ENCODE data around the gene EPHA3.

The EPHA3 gene

DNA sequence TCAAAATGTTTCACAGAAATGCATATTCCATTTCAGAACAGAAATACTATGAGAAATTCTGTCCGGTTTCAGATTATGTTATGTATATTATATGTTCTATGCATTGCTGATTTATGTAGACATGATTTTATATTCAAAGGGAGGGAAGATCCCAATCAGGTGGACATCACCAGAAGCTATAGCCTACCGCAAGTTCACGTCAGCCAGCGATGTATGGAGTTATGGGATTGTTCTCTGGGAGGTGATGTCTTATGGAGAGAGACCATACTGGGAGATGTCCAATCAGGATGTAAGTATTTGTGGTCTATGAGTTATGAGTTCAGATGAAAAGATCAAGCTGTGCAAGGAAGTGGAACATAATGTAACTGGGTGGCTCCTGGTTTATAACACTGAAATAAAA lies 341.7 kb downstream of the EPHA3 start:
- no peak for DNase-seq (ENCODE audit: low read depth)

DNA sequence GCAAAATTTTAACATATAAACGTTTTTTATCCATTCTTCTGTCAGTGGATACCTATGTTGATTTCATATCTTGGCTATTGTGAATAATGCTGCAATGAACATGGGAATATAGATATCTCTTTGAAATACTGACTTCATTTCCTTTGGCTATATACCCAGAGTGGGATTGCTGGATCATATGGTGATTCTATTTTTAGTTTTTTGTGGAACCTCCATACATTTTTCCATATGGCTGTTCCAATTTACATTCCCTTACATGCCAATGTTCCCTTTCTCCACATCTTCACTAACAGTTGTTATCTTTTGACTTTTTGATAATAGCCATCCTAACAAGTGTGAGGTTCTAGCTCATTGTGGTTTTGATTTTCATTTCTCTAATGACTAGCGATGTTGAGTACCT lies 344.6 kb downstream of the EPHA3 start:
- DNase-seq (ENCODE audit: low read depth): no peak

DNA sequence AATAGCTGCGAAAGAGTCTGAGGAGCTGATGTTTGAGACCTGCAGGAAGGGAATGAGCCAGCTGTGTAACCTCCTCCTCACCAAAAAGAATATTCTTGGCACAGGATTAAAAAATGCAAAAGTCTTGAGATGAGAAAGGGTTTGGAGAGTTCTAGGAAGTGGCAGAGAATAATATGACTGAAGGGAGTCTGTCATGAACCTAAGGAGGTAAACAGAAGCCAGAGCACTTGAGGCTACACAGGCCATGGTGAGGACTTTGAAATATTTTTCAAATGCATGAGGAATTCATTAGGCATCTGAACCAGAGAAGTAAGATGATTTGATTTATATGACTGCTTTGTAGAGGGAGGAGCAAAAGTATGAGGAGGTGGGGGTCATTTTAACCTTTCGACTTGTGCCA lies 347.8 kb downstream of the EPHA3 start:
- DNase-seq (ENCODE audit: low read depth): no peak

DNA sequence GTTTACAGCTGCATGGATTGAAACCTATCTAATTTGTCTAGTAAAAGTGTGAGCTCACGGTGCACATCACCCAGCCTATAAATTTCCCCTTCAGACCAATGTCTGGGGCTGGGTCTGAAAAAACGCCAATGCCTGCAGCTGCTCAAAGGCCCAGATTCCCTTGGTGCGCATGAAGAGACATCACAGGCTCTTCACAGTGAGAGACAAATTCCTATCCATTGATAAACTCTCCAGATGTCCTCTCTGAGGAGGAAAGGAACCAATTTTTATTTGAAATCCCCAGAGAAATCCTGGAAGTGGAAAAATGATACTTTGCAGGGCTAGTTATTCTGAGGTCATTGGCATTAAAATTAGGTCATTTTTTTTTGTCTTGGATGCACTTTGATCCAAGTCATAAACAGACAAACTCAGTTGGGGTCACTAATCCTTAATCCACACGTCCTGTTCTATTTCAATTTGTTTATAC lies 360.5 kb downstream of the EPHA3 start:
- DNase-seq (ENCODE audit: low read depth): no peak

DNA sequence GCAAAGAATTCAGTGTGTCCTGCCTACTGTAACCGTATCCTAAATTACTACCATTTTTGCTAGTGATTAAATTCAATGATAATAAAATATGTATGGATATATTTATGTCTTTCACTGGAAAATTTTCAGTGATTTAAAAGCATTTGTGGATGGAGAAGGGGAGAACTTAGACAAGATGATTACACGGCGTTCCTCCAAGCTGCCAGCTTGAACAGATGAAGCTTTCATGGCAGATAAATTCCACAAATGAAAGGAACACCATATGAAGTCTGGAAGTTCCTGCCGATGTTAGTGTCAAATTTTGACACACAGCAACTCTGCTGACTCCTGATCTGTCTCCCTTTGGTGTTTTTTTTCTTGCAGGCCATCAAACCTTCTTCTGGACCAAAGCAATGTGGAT lies 364.7 kb downstream of the EPHA3 start:
- no peak for DNase-seq (ENCODE audit: low read depth)

DNA sequence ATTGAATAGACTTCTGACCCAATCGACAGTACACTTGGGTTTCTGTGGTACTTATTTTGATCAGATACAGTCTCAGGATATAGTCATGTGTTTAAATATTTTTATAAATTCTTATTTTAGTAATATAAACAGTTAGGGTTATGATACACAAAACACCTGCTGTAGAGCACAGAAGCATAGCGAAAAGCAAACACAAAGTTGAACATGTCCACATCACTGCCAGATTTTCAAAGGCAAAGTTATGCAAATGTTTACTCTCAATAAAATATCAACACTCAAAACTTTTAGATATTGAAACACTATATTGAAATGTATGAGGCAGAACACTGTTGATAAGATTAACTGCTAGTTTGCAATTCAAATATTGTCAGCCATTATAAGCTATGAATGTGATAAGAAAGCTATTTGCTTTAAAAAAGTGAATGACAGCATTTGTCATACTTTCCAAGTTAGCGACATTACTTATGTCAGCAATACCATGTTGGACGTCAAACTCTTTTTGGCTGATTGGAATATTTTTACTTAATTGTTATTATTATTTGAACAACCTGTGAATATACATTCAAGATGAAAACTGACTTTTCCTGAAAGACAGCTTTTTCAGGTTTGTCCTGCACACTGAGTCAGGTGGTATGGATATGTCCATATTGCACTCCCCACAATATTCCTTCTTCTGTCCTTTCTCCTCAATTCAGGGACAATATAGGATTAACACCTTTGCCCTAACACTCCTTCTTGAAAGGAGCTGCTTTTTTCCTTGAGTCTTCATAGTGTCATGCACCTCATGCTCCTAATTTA lies 367.1 kb downstream of the EPHA3 start:
- no peak for DNase-seq (ENCODE audit: low read depth)

DNA sequence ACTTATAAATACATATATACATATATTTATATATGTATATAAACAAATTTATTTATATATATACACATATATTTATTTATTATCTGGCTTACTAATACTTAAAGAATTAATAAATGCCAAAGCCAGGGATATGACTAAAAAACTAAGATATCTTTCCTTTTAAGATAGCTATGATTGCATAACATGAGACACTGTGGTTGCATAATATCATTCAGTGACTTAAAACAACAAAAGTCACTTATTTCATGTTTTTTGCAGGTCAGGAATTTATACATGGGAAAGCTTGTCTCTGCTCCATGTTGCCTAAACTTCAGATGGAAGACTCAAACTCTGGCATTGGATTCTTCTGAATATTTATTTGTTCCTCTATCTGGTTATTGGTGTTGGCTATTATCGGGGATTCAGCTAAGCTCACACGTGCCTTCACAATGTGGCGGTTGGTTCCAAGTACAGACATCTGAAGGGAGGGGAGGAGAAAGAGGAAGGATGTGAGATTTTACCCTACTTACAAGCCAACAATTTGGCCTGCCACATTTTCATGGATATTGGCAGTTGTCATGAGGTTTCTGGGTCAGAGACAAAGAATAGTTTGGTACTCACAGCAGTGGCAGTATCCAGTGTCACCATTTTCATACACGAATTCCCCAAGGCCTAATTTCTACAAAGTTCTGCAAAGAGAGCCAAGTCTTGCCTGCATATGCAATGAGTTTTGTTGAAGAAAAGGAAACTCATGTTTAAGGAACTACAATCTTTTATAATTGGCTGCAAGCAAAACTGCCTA lies 381.6 kb downstream of the EPHA3 start:
- no peak for DNase-seq (ENCODE audit: low read depth)

DNA sequence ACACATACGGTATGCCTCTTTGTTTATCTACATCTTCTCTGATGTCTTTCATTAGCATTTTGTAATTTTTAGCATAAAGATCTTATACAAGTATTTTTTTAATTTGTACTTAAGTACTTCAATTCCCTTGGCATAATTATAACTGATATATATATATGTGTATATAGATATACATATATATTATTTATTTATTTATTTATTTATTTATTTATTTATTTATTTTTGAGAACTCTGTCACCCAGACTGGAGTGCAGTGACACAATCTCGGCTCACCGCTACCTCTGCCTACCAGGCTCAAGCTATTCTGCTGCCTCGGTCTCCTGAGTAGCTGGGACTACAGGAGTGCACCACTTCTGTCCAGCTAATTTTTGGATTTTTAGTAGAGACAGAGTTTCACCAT lies 382.7 kb downstream of the EPHA3 start:
- no peak for DNase-seq (ENCODE audit: low read depth)

DNA sequence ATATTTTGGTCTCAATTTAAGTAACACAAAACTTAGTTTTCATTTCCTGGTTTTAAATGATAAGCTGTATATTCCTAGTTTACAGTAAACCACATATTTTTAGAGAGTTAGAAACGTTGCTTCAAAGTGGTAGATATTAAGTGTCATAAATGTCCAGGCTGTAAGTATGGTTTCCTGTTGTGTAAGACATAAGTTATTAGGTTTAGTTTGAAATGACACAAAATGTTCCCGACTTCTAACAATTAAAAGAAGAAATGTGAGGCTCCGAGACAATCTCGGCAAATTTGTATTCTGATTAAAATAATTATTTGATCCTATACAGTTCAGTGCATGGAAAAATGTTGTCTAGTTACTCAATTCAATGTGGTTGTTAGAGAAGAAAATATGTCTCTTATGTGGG lies 387.3 kb downstream of the EPHA3 start:
- no peak for DNase-seq (ENCODE audit: low read depth)

DNA sequence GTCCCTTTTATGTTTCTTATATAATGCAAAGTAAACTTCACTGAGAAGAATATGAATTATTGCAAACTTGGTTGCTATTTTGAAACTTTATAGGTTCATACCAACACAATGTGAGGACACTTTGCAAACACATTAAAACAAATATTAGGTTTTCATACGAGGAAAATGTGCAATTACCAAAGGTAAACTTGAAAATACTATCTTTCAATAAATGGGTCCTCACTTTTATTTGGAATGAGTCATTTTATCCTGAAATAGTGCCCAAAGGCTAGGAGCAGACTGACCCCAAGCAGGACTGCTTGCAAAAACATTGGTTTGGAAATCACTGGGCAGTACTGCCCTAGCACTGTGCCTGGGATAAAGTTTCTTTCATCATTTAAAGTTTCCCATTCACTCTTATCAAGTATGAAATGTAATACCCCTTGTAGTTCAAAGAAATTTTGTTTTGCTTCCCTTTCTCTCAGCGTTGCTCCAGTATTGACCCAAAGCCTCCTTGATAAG lies 396.5 kb downstream of the EPHA3 start:
- DNase-seq (ENCODE audit: low read depth): no peak

DNA sequence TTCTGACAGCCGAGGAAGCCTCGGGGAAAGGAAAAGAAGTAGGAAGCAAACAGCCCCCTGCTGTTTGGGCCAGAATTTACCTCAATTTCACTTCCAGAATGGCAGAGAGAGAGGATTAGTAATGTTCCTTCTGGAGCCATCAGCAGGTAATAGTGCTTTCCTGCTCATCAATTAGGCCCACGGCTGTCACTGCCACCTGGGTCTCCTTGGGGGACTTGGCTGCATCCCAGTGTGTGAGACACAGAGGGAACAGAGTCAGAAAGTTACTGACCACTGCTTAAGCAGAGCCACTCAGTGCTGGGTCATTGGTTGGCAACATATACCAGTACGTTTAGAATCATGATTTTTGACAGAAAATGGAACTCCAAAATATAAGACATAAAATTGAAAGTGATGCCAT lies 397.0 kb downstream of the EPHA3 start:
- DNase-seq (ENCODE audit: low read depth): no peak

DNA sequence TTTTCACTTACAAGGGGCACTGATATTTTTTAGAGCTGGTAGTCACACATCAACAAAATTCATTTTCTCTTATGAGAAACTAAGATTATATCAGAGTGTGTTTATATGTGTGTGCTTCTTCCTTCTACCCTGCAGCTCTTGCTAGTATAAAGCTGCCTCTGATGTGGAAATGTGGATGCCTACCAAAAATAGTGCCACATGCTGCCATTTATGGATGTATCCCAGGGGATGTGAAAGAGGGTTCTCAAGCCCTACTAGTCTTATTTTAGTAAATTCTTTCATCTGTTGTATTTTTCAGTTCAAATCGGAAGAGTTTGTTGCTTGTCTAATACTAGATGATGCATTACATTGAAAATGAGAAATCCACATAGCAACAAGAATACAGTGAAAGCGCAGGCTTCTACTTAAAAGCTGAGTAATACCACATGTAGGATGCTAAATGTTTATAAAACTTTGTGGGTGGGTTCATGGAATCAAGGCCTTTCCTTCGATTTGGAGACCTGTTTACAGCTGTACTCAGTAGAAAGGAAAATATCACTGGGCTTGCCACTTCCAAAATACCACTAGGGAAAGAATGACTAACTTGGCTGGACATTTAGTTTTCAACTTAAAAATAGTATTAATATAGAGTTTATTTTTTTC lies 399.2 kb downstream of the EPHA3 start:
- DNase-seq (ENCODE audit: low read depth): no peak

DNA sequence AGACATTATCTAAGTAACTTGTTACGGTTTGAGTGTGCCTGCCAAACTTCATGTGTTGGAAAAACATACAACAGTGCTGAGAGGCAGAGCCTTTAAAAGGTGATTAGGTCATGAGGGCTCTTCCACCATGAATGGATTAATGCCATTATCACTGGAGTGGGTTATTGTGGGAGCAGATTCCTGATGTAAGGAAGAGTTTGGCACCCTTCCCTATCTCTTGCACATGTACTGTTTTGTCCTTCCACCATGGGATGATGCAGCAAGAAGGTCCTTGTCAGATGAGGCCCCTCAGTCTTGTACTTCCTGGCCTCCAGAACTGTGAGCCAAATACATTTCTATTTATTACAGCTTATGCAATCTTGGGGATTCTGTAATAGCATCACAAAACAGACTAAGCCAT lies 413.9 kb downstream of the EPHA3 start:
- DNase-seq (ENCODE audit: low read depth): no peak

DNA sequence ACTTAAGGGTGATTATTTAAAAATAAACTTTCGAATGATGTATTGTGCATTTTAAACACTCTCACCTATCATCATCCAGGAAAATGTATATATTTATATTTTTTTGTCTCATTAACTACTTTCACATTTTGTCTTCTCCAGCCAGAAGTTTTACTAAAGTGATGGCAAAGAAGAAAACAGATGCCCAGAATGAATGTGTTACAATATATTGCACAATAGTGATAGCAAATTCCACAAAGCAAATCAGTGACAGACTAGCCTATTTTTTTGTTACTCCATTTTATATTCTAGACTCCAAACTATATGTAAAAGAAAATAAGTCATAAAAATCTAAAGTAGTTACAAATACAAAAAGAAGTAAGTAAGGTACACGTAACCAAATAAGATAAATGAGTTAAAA lies 414.7 kb downstream of the EPHA3 start:
- DNase-seq (ENCODE audit: low read depth): no peak

DNA sequence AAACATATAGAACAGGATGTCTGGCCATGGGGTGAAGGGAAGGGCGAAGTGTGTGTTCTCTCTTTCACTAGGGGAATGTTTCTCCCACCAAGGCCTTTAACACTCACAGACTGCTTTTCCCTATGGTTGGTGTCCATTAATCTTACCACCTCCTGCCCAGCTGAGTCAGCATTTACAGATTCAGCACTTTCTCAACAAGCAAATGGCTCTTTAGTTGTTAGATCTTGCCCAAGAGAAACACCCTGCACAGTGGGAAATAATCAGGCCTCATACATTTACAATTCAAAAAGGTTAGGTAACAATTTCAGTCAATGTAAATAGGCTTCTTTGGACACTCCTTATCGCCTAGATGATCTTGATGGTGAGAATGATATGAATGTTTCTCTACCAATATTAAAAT lies 418.2 kb downstream of the EPHA3 start:
- no peak for DNase-seq (ENCODE audit: low read depth)

DNA sequence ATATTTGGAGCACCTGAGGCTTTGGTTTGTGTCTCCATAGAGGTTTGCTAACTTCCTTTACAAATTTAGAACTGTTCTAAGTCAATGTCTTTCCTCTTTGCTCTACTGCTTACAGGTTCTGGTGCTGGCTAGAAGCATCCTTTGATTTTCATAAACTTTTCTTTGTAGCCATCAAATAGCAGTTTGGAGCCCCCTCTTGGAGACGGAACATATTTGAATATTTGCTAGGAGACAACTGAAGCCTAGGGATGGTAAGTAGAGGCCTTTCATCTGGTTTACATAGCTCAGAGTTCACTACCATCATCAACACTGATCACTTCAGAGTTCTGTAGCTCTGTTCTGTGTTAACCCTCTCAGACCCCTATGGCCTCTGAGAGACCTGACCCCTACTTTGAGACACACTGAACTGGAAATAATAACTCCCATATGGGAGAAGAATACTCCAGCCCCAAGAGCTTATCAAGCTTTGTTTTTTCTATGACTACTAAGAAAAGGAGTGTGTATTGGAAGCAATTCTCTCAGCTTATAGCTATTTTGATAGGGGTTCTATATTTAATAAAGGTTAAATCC lies 420.4 kb downstream of the EPHA3 start:
- no peak for DNase-seq (ENCODE audit: low read depth)

Data from activated T-cell treated with anti-CD3 and anti-CD28 coated beads for 24 hours (primary cell).